GM23338 (cell line): ENCODE data around the gene DCTPP1. TPM values are rescaled to one million over a fixed set of nuclear protein-coding genes. Genes with fewer than 3 reads are reported as not detected.

Source experiments
- ATAC-seq: fragments of 200-7000 bp; cut with Tn5 transposase; 3 replicates; pipeline ENCODE4 v1.9.1; 2020
- DNase-seq: peaks from one replicate; pipeline ENCODE4 v3.0.0-alpha.2; 2015; ENCODE audit warnings: low spot score
- H2AFZ ChIP-seq: fragments of 200-600 bp; sonication (generic); 2 replicates; pipeline ENCODE4 v1.8.0; 2016; ENCODE audit warnings: antibody characterized with exemption, mild to moderate bottlenecking, moderate library complexity
- H3F3A ChIP-seq: fragments of 200-600 bp; sonication (generic); replicated peaks from 2 replicates; pipeline ENCODE4 v1.8.0; 2017; ENCODE audit warnings: antibody characterized with exemption, mixed run types, low read depth
- H3K27ac ChIP-seq: fragments of 200-600 bp; sonication (generic); 2 replicates; pipeline ENCODE4 v1.6.1; 2016; ENCODE audit warnings: low read depth
- H3K27me3 ChIP-seq: fragments of 200-600 bp; sonication (generic); 2 replicates; pipeline ENCODE4 v1.8.0; 2016; ENCODE audit warnings: mild to moderate bottlenecking, mixed run types, moderate library complexity; ENCODE audit not compliant: insufficient read depth
- H3K36me3 ChIP-seq: fragments of 200-600 bp; sonication (generic); 2 replicates; pipeline ENCODE4 v1.8.0; 2016; ENCODE audit warnings: mild to moderate bottlenecking; ENCODE audit not compliant: insufficient read depth
- H3K4me1 ChIP-seq: fragments of 200-600 bp; sonication (generic); 2 replicates; pipeline ENCODE4 v1.8.0; 2016; ENCODE audit warnings: mild to moderate bottlenecking, moderate library complexity; ENCODE audit not compliant: insufficient read depth
- H3K4me2 ChIP-seq: fragments of 200-600 bp; sonication (generic); 2 replicates; pipeline ENCODE4 v1.7.1; 2017; ENCODE audit warnings: mixed run types
- H3K4me3 ChIP-seq: fragments of 200-600 bp; sonication (generic); 2 replicates; pipeline ENCODE4 v1.6.1; 2016; ENCODE audit warnings: mixed run types
- H3K79me2 ChIP-seq: fragments of 200-600 bp; sonication (generic); replicated peaks from 2 replicates; pipeline ENCODE4 v1.8.0; 2017; ENCODE audit warnings: mild to moderate bottlenecking; ENCODE audit not compliant: insufficient read depth
- H3K9me2 ChIP-seq: fragments of 200-600 bp; sonication (generic); 2 replicates; pipeline ENCODE4 v1.8.0; 2017; ENCODE audit not compliant: insufficient read depth
- H4K20me1 ChIP-seq: fragments of 200-600 bp; sonication (generic); replicated peaks from 2 replicates; pipeline ENCODE4 v1.8.0; 2017; ENCODE audit warnings: mild to moderate bottlenecking; ENCODE audit not compliant: insufficient read depth
- H3K27ac Mint-ChIP-seq: 2 replicates; pipeline ENCODE4 v1.8.0; 2020; ENCODE audit warnings: inconsistent platforms, mild to moderate bottlenecking, moderate library complexity, mixed read lengths
- H3K27me3 Mint-ChIP-seq: 3 replicates; pipeline ENCODE4 v1.8.0; 2022; ENCODE audit warnings: low read depth, mild to moderate bottlenecking, moderate library complexity, mixed read lengths, inconsistent platforms; ENCODE audit not compliant: insufficient read depth, poor library complexity
- H3K36me3 Mint-ChIP-seq: 3 replicates; pipeline ENCODE4 v1.8.0; 2021; ENCODE audit warnings: low read depth, mild to moderate bottlenecking, inconsistent platforms, moderate library complexity, mixed read lengths
- H3K4me1 Mint-ChIP-seq: 3 replicates; pipeline ENCODE4 v1.8.0; 2020; ENCODE audit warnings: mild to moderate bottlenecking, inconsistent platforms, mixed read lengths
- H3K4me3 Mint-ChIP-seq: 3 replicates; pipeline ENCODE4 v1.8.0; 2021; ENCODE audit warnings: moderate library complexity, mild to moderate bottlenecking, inconsistent platforms, mixed read lengths
- H3K9me3 Mint-ChIP-seq: 3 replicates; pipeline ENCODE4 v1.8.0; 2020; ENCODE audit warnings: moderate library complexity, mild to moderate bottlenecking, inconsistent platforms, mixed read lengths
- EZH2 ChIP-seq: fragments of 200-600 bp; sonication (generic); IDR thresholded peaks from one replicate; pipeline ENCODE4 v1.8.0; 2017; ENCODE audit warnings: antibody characterized with exemption, mild to moderate bottlenecking, low read depth; ENCODE audit not compliant: unreplicated experiment
- EZH2phosphoT487 ChIP-seq: fragments of 200-600 bp; sonication (generic); IDR thresholded peaks from one replicate; pipeline ENCODE4 v1.8.1; 2018; ENCODE audit warnings: antibody characterized with exemption; ENCODE audit not compliant: unreplicated experiment
- NANOG ChIP-seq: IDR thresholded peaks from 2 replicates; pipeline ENCODE4 v1.6.1; 2016; ENCODE audit warnings: antibody characterized with exemption, borderline replicate concordance
- ZNF114 ChIP-seq: fragments of 250-450 bp; sonication (Bioruptor Pico); IDR thresholded peaks from 2 replicates; pipeline ENCODE4 v1.5.0; 2020; ENCODE audit warnings: mild to moderate bottlenecking, moderate library complexity
- ZNF331 ChIP-seq: fragments of 250-450 bp; sonication (Bioruptor Pico); IDR thresholded peaks from 2 replicates; pipeline ENCODE4 v1.5.0; 2020; ENCODE audit warnings: low read depth, mild to moderate bottlenecking, moderate library complexity
- polyA plus RNA-seq: library from polyadenylated mRNA; unstranded; fragments of >200 nt; fragmentation: Nextera tagmentation; extraction: Ambion mirVana; gene quantifications from 2 replicates; pipeline ENCODE4 v1.2.1, GENCODE V29; 2016
- total RNA-seq: library from RNA; depleted of rRNA; stranded (reverse); fragments of >200 nt; shearing (Covaris generic); gene quantifications from 2 replicates; pipeline ENCODE4 v1.2.3, GENCODE V29; 2014
- TF ChIP-seq, protein P1 (sequence below): fragments of 250-450 bp; sonication (Bioruptor Pico); IDR thresholded peaks from 2 replicates; pipeline ENCODE4 v1.5.0; 2020; ENCODE audit warnings: mild to moderate bottlenecking, moderate library complexity
- TF ChIP-seq, protein P2 (sequence below), 2 experiments: fragments of 200-600 bp in 1 of 2; sonication (generic) in 1 of 2; conservative IDR thresholded peaks; 2 replicates each; pipeline versions ENCODE4 v1.5.1 to v1.6.1; 2016 to 2017; ENCODE audit warnings: antibody characterized with exemption in 2 of 2, low read depth in 2 of 2, mild to moderate bottlenecking in 2 of 2, moderate library complexity in 1 of 2

Gene DCTPP1
- total and polyA plus RNA-seq, 2 experiments from 2014 or later: 54.1 to 58.3 TPM

- TF ChIP-seq, protein P1, sequence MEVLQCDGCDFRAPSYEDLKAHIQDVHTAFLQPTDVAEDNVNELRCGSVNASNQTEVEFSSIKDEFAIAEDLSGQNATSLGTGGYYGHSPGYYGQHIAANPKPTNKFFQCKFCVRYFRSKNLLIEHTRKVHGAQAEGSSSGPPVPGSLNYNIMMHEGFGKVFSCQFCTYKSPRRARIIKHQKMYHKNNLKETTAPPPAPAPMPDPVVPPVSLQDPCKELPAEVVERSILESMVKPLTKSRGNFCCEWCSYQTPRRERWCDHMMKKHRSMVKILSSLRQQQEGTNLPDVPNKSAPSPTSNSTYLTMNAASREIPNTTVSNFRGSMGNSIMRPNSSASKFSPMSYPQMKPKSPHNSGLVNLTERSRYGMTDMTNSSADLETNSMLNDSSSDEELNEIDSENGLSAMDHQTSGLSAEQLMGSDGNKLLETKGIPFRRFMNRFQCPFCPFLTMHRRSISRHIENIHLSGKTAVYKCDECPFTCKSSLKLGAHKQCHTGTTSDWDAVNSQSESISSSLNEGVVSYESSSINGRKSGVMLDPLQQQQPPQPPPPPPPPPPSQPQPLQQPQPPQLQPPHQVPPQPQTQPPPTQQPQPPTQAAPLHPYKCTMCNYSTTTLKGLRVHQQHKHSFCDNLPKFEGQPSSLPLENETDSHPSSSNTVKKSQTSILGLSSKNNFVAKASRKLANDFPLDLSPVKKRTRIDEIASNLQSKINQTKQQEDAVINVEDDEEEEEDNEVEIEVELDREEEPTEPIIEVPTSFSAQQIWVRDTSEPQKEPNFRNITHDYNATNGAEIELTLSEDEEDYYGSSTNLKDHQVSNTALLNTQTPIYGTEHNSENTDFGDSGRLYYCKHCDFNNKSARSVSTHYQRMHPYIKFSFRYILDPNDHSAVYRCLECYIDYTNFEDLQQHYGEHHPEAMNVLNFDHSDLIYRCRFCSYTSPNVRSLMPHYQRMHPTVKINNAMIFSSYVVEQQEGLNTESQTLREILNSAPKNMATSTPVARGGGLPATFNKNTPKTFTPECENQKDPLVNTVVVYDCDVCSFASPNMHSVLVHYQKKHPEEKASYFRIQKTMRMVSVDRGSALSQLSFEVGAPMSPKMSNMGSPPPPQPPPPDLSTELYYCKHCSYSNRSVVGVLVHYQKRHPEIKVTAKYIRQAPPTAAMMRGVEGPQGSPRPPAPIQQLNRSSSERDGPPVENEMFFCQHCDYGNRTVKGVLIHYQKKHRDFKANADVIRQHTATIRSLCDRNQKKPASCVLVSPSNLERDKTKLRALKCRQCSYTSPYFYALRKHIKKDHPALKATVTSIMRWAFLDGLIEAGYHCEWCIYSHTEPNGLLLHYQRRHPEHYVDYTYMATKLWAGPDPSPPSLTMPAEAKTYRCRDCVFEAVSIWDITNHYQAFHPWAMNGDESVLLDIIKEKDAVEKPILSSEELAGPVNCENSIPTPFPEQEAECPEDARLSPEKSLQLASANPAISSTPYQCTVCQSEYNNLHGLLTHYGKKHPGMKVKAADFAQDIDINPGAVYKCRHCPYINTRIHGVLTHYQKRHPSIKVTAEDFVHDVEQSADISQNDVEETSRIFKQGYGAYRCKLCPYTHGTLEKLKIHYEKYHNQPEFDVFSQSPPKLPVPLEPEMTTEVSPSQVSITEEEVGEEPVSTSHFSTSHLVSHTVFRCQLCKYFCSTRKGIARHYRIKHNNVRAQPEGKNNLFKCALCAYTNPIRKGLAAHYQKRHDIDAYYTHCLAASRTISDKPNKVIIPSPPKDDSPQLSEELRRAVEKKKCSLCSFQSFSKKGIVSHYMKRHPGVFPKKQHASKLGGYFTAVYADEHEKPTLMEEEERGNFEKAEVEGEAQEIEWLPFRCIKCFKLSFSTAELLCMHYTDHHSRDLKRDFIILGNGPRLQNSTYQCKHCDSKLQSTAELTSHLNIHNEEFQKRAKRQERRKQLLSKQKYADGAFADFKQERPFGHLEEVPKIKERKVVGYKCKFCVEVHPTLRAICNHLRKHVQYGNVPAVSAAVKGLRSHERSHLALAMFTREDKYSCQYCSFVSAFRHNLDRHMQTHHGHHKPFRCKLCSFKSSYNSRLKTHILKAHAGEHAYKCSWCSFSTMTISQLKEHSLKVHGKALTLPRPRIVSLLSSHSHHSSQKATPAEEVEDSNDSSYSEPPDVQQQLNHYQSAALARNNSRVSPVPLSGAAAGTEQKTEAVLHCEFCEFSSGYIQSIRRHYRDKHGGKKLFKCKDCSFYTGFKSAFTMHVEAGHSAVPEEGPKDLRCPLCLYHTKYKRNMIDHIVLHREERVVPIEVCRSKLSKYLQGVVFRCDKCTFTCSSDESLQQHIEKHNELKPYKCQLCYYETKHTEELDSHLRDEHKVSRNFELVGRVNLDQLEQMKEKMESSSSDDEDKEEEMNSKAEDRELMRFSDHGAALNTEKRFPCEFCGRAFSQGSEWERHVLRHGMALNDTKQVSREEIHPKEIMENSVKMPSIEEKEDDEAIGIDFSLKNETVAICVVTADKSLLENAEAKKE (CRISPR knock-in tag): no peak
- TF ChIP-seq EZH2 (no peak), NANOG (no peak)
These were observed 9.0 kb upstream of the DCTPP1 start (continued) for GRCh38 chr16:30438835-30439234.

- H3K79me2 ChIP-seq: no peaks in the 10 kb centered on the region
- H3K27ac Mint-ChIP-seq: no peak overlapping the region
- ATAC-seq: peak; percentile 66
- TF ChIP-seq EZH2: no peak
- TF ChIP-seq, protein P1 (CRISPR knock-in tag): no peak
- no peak for TF ChIP-seq ZNF114 (CRISPR knock-in tag)
- no peak for TF ChIP-seq EZH2phosphoT487
- TF ChIP-seq, protein P2, sequence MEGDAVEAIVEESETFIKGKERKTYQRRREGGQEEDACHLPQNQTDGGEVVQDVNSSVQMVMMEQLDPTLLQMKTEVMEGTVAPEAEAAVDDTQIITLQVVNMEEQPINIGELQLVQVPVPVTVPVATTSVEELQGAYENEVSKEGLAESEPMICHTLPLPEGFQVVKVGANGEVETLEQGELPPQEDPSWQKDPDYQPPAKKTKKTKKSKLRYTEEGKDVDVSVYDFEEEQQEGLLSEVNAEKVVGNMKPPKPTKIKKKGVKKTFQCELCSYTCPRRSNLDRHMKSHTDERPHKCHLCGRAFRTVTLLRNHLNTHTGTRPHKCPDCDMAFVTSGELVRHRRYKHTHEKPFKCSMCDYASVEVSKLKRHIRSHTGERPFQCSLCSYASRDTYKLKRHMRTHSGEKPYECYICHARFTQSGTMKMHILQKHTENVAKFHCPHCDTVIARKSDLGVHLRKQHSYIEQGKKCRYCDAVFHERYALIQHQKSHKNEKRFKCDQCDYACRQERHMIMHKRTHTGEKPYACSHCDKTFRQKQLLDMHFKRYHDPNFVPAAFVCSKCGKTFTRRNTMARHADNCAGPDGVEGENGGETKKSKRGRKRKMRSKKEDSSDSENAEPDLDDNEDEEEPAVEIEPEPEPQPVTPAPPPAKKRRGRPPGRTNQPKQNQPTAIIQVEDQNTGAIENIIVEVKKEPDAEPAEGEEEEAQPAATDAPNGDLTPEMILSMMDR (conservative IDR thresholded peaks at IDR 0.05; ENCODE audit: low read depth in 2 of 2): no peak
- no peak for TF ChIP-seq ZNF331 (CRISPR knock-in tag)
- no peak for TF ChIP-seq NANOG
These were observed 7.7 kb upstream of the DCTPP1 start for GRCh38 chr16:30437511-30438046.

More at GRCh38 chr16:30437511-30438046, 7.7 kb upstream of the DCTPP1 start:
- Histone ChIP-seq H3K9me2 (no peaks in the 10 kb centered on the region), H3K27me3 (0 out of 2 replicates have a peak, but pooled peaks cover 3% of the 10 kb centered on the region), H3F3A (no peaks in the 10 kb centered on the region), H4K20me1 (no peaks in the 10 kb centered on the region; the same call in 1 of the 2 replicates), H3K4me3 (no peak overlapping the region), H3K36me3 (no peaks in the 10 kb centered on the region), H3K4me2 (no peak overlapping the region), H3K27ac (no peak overlapping the region), H3K4me1 (no peaks in the 10 kb centered on the region), H2AFZ (no peak overlapping the region; the same call in 1 of the 2 replicates)
- DNase-seq: peak; percentile 30
- Mint-ChIP-seq H3K9me3 (no peaks in the 10 kb centered on the region), H3K36me3 (no peaks in the 10 kb centered on the region), H3K4me3 (no peak overlapping the region), H3K4me1 (peaks cover 4% of the 10 kb centered on the region; the same call in 2 of the 3 replicates), H3K27me3 (peaks cover 9% of the 10 kb centered on the region)
